HG02938 (cell line): ENCODE results near the gene CDH23.

Experiments
- ATAC-seq: cut with Tn5 transposase; IDR thresholded peaks from one replicate; pipeline ENCODE4 v1.9.1; 2021; ENCODE audit warnings: mild to moderate bottlenecking, moderate library complexity; ENCODE audit not compliant: unreplicated experiment

CDH23 gene

GRCh38 chr10:71802235-71802634 is 405.5 kb downstream of the CDH23 start:
- ATAC-seq: no peak

GRCh38 chr10:71802715-71803488 is 406.2 kb downstream of the CDH23 start:
- ATAC-seq: no peak

GRCh38 chr10:71804077-71804476 is 407.4 kb downstream of the CDH23 start:
- ATAC-seq: no peak

- no peak for ATAC-seq
Measured at GRCh38 chr10:71805776-71806703, 409.3 kb downstream of the CDH23 start.

GRCh38 chr10:71806704-71807556 is 410.2 kb downstream of the CDH23 start:
- ATAC-seq: no peak

- no peak for ATAC-seq
Measured at GRCh38 chr10:71807557-71808510, 411.1 kb downstream of the CDH23 start.

- no peak for ATAC-seq
Measured at GRCh38 chr10:71809628-71810027, 412.9 kb downstream of the CDH23 start.

- ATAC-seq: no peak
Measured at GRCh38 chr10:71810048-71810750, 413.5 kb downstream of the CDH23 start.

- no peak for ATAC-seq
Measured at GRCh38 chr10:71811351-71811750, 414.6 kb downstream of the CDH23 start.

- no peak for ATAC-seq
Measured at GRCh38 chr10:71812016-71812912, 415.5 kb downstream of the CDH23 start.

GRCh38 chr10:71812913-71813590 is 416.3 kb downstream of the CDH23 start:
- no peak for ATAC-seq

GRCh38 chr10:71814922-71815411 is 418.2 kb downstream of the CDH23 start:
- ATAC-seq: no peak

GRCh38 chr10:71815515-71816130 is 418.9 kb downstream of the CDH23 start:
- ATAC-seq: no peak

- ATAC-seq: no peak
Measured at GRCh38 chr10:71816421-71816851, 419.7 kb downstream of the CDH23 start.

GRCh38 chr10:71816936-71817618 is 420.4 kb downstream of the CDH23 start:
- no peak for ATAC-seq
